Gastrocnemius medialis (tissue), 4 donors: ENCODE results near the gene MRE11.

Source experiments
- CTCF ChIP-seq, 5 experiments: fragments of 450-650 bp in 3 of 5; fragments of 200-600 bp in 2 of 5; sonication (generic) in 2 of 5; IDR thresholded peaks in 4 of 5; conservative IDR thresholded peaks in 1 of 5; 1 replicate in 4 of 5; 2 replicates in 1 of 5; pipeline ENCODE4 v1.5.1; 2016 to 2019; ENCODE audit warnings: antibody characterized with exemption in 5 of 5, mild to moderate bottlenecking in 3 of 5, moderate library complexity in 3 of 5
- POLR2A ChIP-seq, 2 donors: fragments of 450-650 bp; IDR thresholded peaks; one replicate each; pipeline ENCODE4 v1.6.1; 2017; ENCODE audit warnings: antibody characterized with exemption in 2 of 2, mild to moderate bottlenecking in 2 of 2, moderate library complexity in 2 of 2

GRCh38 chr11:94396282-94396681, 97.4 kb downstream of the MRE11 start:
- TF ChIP-seq CTCF (IDR thresholded peaks at IDR 0.05 in 4 of 5, conservative IDR thresholded peaks at IDR 0.05 in 1 of 5), result no peak
- no peak for TF ChIP-seq POLR2A (IDR thresholded peaks at IDR 0.05)
